OCI-LY1 (cell line): ENCODE data around the gene EPHA1.

ENCODE experiments used
- H2AFZ ChIP-seq: fragments of 200-600 bp; sonication (generic), shearing (Covaris generic); 2 replicates; pipeline ENCODE4 v1.6.0; 2014; ENCODE audit warnings: antibody characterized with exemption, mild to moderate bottlenecking, low read length
- H3F3A ChIP-seq: fragments of 200-600 bp; sonication (generic), shearing (Covaris generic); 2 replicates; pipeline ENCODE4 v1.6.0; 2014; ENCODE audit warnings: mild to moderate bottlenecking, antibody characterized with exemption, low read length, moderate library complexity; ENCODE audit not compliant: insufficient read depth
- H3K27ac ChIP-seq: fragments of 200-600 bp; sonication (generic); 2 replicates; pipeline ENCODE4 v1.5.1; 2014; ENCODE audit warnings: low read length, mixed run types, mild to moderate bottlenecking, low read depth; ENCODE audit not compliant: poor library complexity, severe bottlenecking
- H3K27me3 ChIP-seq: fragments of 200-600 bp; sonication (generic); 2 replicates; pipeline ENCODE4 v1.6.0; 2014; ENCODE audit warnings: antibody characterized with exemption, mild to moderate bottlenecking, low read length, moderate library complexity; ENCODE audit not compliant: insufficient read depth
- H3K36me3 ChIP-seq: fragments of 200-600 bp; sonication (generic); 2 replicates; pipeline ENCODE4 v1.6.1; 2014; ENCODE audit warnings: mild to moderate bottlenecking, antibody characterized with exemption, low read length, moderate library complexity, mixed read lengths; ENCODE audit not compliant: insufficient read depth
- H3K4me1 ChIP-seq: fragments of 200-600 bp; sonication (generic); 2 replicates; pipeline ENCODE4 v1.5.1; 2014; ENCODE audit warnings: mild to moderate bottlenecking, low read length, moderate library complexity; ENCODE audit not compliant: insufficient read depth, severe bottlenecking
- H3K4me2 ChIP-seq: fragments of 200-600 bp; sonication (generic), shearing (Covaris generic); 2 replicates; pipeline ENCODE4 v1.6.1; 2014; ENCODE audit warnings: low read length
- H3K4me3 ChIP-seq: fragments of 200-600 bp; sonication (generic); 2 replicates; pipeline ENCODE4 v1.5.1; 2014; ENCODE audit warnings: low read length, low read depth, mild to moderate bottlenecking, mixed read lengths; ENCODE audit not compliant: poor library complexity, severe bottlenecking
- H3K79me2 ChIP-seq: fragments of 200-600 bp; shearing (Covaris generic); 2 replicates; pipeline ENCODE4 v1.6.1; 2016; ENCODE audit warnings: mixed run types, low read length, mixed read lengths; ENCODE audit not compliant: insufficient read depth
- H3K9ac ChIP-seq: fragments of 200-600 bp; sonication (generic), shearing (Covaris generic); 2 replicates; pipeline ENCODE4 v1.6.1; 2014; ENCODE audit warnings: mild to moderate bottlenecking, low read length, mixed read lengths
- H3K9me2 ChIP-seq: fragments of 200-600 bp; sonication (generic), shearing (Covaris generic); 2 replicates; pipeline ENCODE4 v1.6.1; 2014; ENCODE audit warnings: low read depth, mild to moderate bottlenecking, low read length, mixed read lengths
- H3K9me3 ChIP-seq: fragments of 200-600 bp; shearing (Covaris generic); 2 replicates; pipeline ENCODE4 v1.6.1; 2014; ENCODE audit warnings: low read length, mixed read lengths
- H4K20me1 ChIP-seq: fragments of 200-600 bp; sonication (generic), shearing (Covaris generic); 2 replicates; pipeline ENCODE4 v1.6.0; 2016; ENCODE audit warnings: mild to moderate bottlenecking, low read length; ENCODE audit not compliant: insufficient read depth
- CTCF ChIP-seq: fragments of 200-600 bp; sonication (generic), shearing (Covaris generic); IDR thresholded peaks from 2 replicates; pipeline ENCODE4 v1.5.1; 2017; ENCODE audit warnings: mild to moderate bottlenecking, antibody characterized with exemption, low read length, moderate library complexity, mixed read lengths
- EZH2 ChIP-seq: fragments of 200-600 bp; sonication (generic), shearing (Covaris generic); IDR thresholded peaks from 2 replicates; pipeline ENCODE4 v1.8.0; 2017; ENCODE audit warnings: borderline replicate concordance, mixed run types, mild to moderate bottlenecking, antibody characterized with exemption, low read length, moderate library complexity, mixed read lengths

The EPHA1 gene

DNA sequence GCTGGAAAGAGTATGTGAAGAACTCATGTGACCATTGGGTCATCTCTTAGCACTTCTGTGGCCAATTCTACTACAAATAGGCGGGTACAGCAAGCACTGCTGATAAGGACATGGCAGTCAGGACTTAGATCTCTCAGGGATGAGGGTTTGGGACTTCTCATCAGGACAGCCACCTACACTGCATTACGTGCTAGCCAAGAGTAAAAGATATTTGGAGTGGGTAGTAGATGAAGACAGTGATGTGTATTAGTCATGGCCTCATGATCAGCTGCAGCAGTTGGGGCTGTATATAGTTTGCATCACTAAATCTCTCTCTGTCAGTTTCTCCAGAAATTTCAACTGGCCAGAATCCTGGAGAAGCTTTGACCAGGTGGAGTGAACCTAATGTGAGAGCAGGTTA is 43.8 kb upstream of the EPHA1 start:
- Histone ChIP-seq H3K4me2 (no peak overlapping the region), H4K20me1 (no peaks in the 10 kb centered on the region), H3K36me3 (no peaks in the 10 kb centered on the region), H3K9me3 (no peaks in the 10 kb centered on the region), H3K9me2 (peaks cover 3% of the 10 kb centered on the region; the same call in 1 of the 2 replicates), H3K9ac (no peak overlapping the region), H3K4me1 (no peaks in the 10 kb centered on the region), H3F3A (no peaks in the 10 kb centered on the region), H3K27ac (no peak overlapping the region), H3K27me3 (no peaks in the 10 kb centered on the region), H2AFZ (no peak overlapping the region), H3K79me2 (no peaks in the 10 kb centered on the region), H3K4me3 (no peak overlapping the region)
- no peak for TF ChIP-seq EZH2
- no peak for TF ChIP-seq CTCF

- no peak overlapping the region for H3K27ac ChIP-seq
- no peaks in the 10 kb centered on the region for H3K9me3 ChIP-seq
- no peak overlapping the region for H2AFZ ChIP-seq
- no peaks in the 10 kb centered on the region for H3F3A ChIP-seq
- H4K20me1 ChIP-seq, result no peaks in the 10 kb centered on the region
- H3K9ac ChIP-seq, result no peak overlapping the region
- H3K4me3 ChIP-seq, result no peak overlapping the region
- no peaks in the 10 kb centered on the region for H3K36me3 ChIP-seq
- H3K27me3 ChIP-seq, result no peaks in the 10 kb centered on the region
- H3K4me1 ChIP-seq, result no peaks in the 10 kb centered on the region
- peaks cover 3% of the 10 kb centered on the region; the same call in 1 of the 2 replicates for H3K9me2 ChIP-seq
- H3K79me2 ChIP-seq, result no peaks in the 10 kb centered on the region
- TF ChIP-seq EZH2, result no peak
- TF ChIP-seq CTCF, result no peak
- no peak overlapping the region for H3K4me2 ChIP-seq
These were observed 43.1 kb upstream of the EPHA1 start for GRCh38 chr7:143451746-143452145.

GRCh38 chr7:143451122-143451521 is 42.5 kb upstream of the EPHA1 start:
- H3K4me2 ChIP-seq, result no peak overlapping the region
- no peaks in the 10 kb centered on the region for H3K79me2 ChIP-seq
- H3K4me3 ChIP-seq, result no peak overlapping the region
- H3F3A ChIP-seq, result no peaks in the 10 kb centered on the region
- no peaks in the 10 kb centered on the region for H3K9me3 ChIP-seq
- no peak overlapping the region for H3K9ac ChIP-seq
- peaks cover 3% of the 10 kb centered on the region; the same call in 1 of the 2 replicates for H3K9me2 ChIP-seq
- H3K4me1 ChIP-seq, result no peaks in the 10 kb centered on the region
- TF ChIP-seq EZH2 (no peak), CTCF (no peak)
- H4K20me1 ChIP-seq, result no peaks in the 10 kb centered on the region
- H2AFZ ChIP-seq, result no peak overlapping the region
- H3K27ac ChIP-seq, result no peak overlapping the region
- H3K27me3 ChIP-seq, result no peaks in the 10 kb centered on the region
- H3K36me3 ChIP-seq, result no peaks in the 10 kb centered on the region
